GM12872 (cell line): ENCODE results near the gene MAS1.

Experiments used
- CTCF ChIP-seq: IDR thresholded peaks from 3 replicates; pipeline ENCODE4 v1.5.1; 2011; ENCODE audit warnings: low read depth, mild to moderate bottlenecking, low read length, moderate library complexity; ENCODE audit not compliant: insufficient read depth

The MAS1 gene

GRCh38 chr6:159916752-159917151, 26.0 kb downstream of the MAS1 start:
- TF ChIP-seq CTCF: no peak

DNA sequence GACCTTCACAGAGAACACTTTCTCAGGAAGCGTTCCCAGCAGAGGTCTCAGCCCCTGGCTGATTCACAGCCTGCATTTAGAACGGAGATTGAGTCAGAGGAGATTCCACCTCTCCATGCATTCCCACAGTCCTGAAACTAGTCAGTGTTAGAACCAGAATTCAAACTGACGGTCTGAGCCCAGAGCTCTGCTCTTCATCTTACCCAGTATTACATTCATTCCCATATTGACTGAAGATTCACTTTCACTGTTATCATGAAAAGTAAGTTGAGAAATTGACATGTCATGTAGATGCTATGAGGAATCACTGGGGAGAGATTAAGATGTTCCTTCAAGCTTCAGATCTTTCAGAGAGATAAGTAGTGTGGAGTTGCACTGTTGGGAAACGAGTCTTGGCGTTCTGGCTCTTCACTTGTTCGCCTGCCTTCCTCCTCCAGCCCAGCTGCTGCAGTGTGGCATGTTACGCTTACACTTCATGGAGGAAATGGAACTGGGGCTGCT, 28.3 kb downstream of the MAS1 start:
- no peak for TF ChIP-seq CTCF

GRCh38 chr6:159919800-159920199, 29.0 kb downstream of the MAS1 start:
- TF ChIP-seq CTCF: no peak

GRCh38 chr6:159926542-159927203, 35.9 kb downstream of the MAS1 start:
- TF ChIP-seq CTCF: no peak

- no peak for TF ChIP-seq CTCF
These were observed 39.0 kb downstream of the MAS1 start for GRCh38 chr6:159929819-159930218.

GRCh38 chr6:159931112-159931511, 40.3 kb downstream of the MAS1 start:
- no peak for TF ChIP-seq CTCF

DNA sequence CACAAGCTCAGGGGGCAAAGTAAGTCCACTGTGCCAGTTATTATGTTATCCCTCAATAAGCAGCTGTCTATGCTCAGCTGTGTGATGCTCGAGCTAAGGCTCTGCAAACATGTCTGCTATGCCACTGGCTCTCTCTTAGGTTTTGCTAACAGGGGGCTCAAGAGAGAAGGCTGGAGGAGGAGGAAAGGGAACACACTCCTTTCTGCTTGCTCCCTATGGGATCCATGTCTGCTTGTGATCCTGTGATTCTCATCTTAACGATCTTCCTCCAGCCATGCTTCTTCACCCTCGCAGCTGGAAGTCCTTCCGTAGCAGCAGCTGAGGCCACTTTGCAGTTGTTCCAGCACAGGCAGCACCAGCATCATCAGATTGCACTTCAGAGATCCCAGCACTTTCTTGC, 41.1 kb downstream of the MAS1 start:
- no peak for TF ChIP-seq CTCF
